Natural killer cell (primary cell): ENCODE data around the gene SORCS2. TPM values are rescaled to one million over a fixed set of nuclear protein-coding genes. Genes with fewer than 3 reads are reported as not detected.
A peak's percentile ranks its signal among the peaks of the same experiment; 100 is the strongest.

Experiments used
- ATAC-seq, 3 donors: fragments of 150-1000 bp in 2 of 3; fragments of 200-7000 bp in 1 of 3; cut with Tn5 transposase; 1 replicate in 1 of 3; 2 replicates in 2 of 3; pipeline ENCODE4 v1.10.0; 2021; ENCODE audit warnings: mild to moderate bottlenecking in 2 of 3, moderate library complexity in 2 of 3
- DNase-seq, 2 donors: peaks; one replicate each; pipeline versions ENCODE4 v3.0.0 to v3.0.0-alpha.2; 2013 to 2021; ENCODE audit warnings: mixed read lengths in 1 of 2
- H3K27ac ChIP-seq: one replicate; pipeline ENCODE4 v1.5.1; 2013; ENCODE audit warnings: mild to moderate bottlenecking, low read length
- H3K27me3 ChIP-seq: one replicate; pipeline ENCODE4 v1.6.1; 2013; ENCODE audit warnings: low read length; ENCODE audit not compliant: control insufficient read depth, insufficient read depth
- H3K36me3 ChIP-seq: one replicate; pipeline ENCODE4 v1.6.1; 2013; ENCODE audit warnings: low read length; ENCODE audit not compliant: control insufficient read depth, insufficient read depth
- H3K4me1 ChIP-seq: one replicate; pipeline ENCODE4 v1.6.1; 2013; ENCODE audit warnings: low read length; ENCODE audit not compliant: control insufficient read depth, insufficient read depth
- H3K4me3 ChIP-seq: one replicate; pipeline ENCODE4 v1.5.1; 2013; ENCODE audit warnings: low read length
- H3K9me3 ChIP-seq: one replicate; pipeline ENCODE4 v1.6.1; 2013; ENCODE audit warnings: low read length; ENCODE audit not compliant: control insufficient read depth, insufficient read depth
- H3K27ac Mint-ChIP-seq, 2 donors: one replicate each; pipeline ENCODE4 v1.8.0; 2022; ENCODE audit warnings: mild to moderate bottlenecking in 2 of 2, mixed read lengths in 2 of 2, moderate library complexity in 1 of 2
- H3K27me3 Mint-ChIP-seq, 2 donors: one replicate each; pipeline ENCODE4 v1.8.0; 2022; ENCODE audit warnings: low read depth in 2 of 2, mixed read lengths in 2 of 2
- H3K36me3 Mint-ChIP-seq: one replicate; pipeline ENCODE4 v1.8.0; 2022; ENCODE audit warnings: mixed read lengths
- H3K4me1 Mint-ChIP-seq, 2 donors: one replicate each; pipeline ENCODE4 v1.8.0; 2022; ENCODE audit warnings: mixed read lengths in 2 of 2
- H3K4me3 Mint-ChIP-seq: one replicate; pipeline ENCODE4 v1.8.0; 2022; ENCODE audit warnings: mild to moderate bottlenecking, moderate library complexity, mixed read lengths
- H3K9me3 Mint-ChIP-seq, 2 donors: one replicate each; pipeline ENCODE4 v1.8.0; 2022; ENCODE audit warnings: mixed read lengths in 2 of 2
- WGBS: methylation state at CpG from one replicate; pipeline ENCODE4 v1.1.7; 2013; ENCODE audit warnings: missing lambda C conversion rate; ENCODE audit not compliant: insufficient coverage; 5-methylcytosine and 5-hydroxymethylcytosine counted together
- intact Hi-C: fragments of 100-400 bp; cut with micrococcal nuclease; formaldehyde crosslinking; loops from one replicate; pipeline ENCODE4 v1.14.2; 2022
- total RNA-seq, 4 donors: library from RNA; stranded (reverse); fragments of 120-200 nt in 1 of 4; gene quantifications; one replicate each; pipeline versions ENCODE4 v1.2.3 to v1.2.4, GENCODE V29; 2013 to 2022
- TF ChIP-seq, protein P1 (sequence below): fragments of 200-600 bp; IDR thresholded peaks from one replicate; pipeline ENCODE4 v1.8.0; 2022; ENCODE audit warnings: antibody characterized with exemption

The SORCS2 gene
- total RNA-seq, 3 donors from 2014 or later (not counting 1 experiment from before 2014, with no cell fraction given) = 1.2 to 2.5 (median 1.4) TPM

DNA sequence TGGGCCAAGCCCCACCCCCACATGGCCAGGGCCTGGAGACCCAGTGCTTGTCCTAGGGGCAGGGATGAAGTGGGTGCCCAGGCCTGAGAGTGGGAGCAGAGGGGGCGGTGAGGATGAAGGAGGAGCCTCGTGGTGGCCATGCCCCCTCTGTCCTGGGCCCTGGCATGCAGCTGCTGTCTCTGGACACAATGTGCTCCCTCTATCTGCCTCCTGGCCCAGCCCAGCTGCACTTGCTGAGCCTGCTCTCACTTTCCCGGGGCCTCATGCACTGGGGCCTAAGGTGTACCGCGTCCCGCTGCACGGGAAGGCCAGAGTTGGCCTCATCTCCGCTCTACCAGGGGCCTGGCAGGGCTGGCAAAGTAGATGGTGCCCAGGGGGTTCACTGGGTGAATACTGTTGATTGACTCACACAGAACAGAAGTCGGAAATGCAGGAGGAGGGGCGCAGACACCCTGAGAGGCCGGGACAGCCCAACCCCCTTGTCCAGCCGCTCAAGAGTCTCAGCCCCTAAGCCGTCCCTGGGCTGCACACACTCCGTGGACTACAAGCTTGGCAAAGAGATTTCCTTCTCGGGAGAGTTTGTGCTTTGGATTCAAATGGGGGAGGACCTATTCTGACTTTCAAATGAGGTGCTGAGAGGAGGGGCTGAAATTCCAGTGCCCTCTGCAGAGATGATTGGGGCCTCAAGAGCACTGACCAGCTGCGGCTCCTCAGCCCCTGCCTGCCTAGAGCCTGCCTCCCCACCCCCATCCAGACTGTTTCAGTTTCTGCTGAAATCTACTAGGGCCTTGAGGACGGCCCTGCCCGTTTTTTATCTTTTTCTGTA, 130.0 kb downstream of the SORCS2 start:
- no peak overlapping the region for H3K4me3 ChIP-seq
- no peaks in the 10 kb centered on the region for H3K27me3 ChIP-seq
- intact Hi-C loops = no loop called here
- TF ChIP-seq, protein P1, sequence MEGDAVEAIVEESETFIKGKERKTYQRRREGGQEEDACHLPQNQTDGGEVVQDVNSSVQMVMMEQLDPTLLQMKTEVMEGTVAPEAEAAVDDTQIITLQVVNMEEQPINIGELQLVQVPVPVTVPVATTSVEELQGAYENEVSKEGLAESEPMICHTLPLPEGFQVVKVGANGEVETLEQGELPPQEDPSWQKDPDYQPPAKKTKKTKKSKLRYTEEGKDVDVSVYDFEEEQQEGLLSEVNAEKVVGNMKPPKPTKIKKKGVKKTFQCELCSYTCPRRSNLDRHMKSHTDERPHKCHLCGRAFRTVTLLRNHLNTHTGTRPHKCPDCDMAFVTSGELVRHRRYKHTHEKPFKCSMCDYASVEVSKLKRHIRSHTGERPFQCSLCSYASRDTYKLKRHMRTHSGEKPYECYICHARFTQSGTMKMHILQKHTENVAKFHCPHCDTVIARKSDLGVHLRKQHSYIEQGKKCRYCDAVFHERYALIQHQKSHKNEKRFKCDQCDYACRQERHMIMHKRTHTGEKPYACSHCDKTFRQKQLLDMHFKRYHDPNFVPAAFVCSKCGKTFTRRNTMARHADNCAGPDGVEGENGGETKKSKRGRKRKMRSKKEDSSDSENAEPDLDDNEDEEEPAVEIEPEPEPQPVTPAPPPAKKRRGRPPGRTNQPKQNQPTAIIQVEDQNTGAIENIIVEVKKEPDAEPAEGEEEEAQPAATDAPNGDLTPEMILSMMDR = no peak
- Mint-ChIP-seq H3K4me1 (peaks cover 22 to 34% of the 10 kb centered on the region in 2 donors), H3K27ac (peak overlapping the region in 1 of 2 donors; percentile 35), H3K4me3 (no peak overlapping the region), H3K36me3 (peaks cover 22% of the 10 kb centered on the region), H3K9me3 (peaks cover 7 to 10% of the 10 kb centered on the region in 2 donors), H3K27me3 (peaks cover 14 to 18% of the 10 kb centered on the region in 2 donors)
- ATAC-seq (no peak), DNase-seq (no peak)
- WGBS = 67% methylated on average over 18 of the region's 18 CpGs
- H3K9me3 ChIP-seq = peaks cover 23% of the 10 kb centered on the region
- no peaks in the 10 kb centered on the region for H3K36me3 ChIP-seq
- H3K4me1 ChIP-seq = peaks cover 41% of the 10 kb centered on the region
- no peak overlapping the region for H3K27ac ChIP-seq

DNA sequence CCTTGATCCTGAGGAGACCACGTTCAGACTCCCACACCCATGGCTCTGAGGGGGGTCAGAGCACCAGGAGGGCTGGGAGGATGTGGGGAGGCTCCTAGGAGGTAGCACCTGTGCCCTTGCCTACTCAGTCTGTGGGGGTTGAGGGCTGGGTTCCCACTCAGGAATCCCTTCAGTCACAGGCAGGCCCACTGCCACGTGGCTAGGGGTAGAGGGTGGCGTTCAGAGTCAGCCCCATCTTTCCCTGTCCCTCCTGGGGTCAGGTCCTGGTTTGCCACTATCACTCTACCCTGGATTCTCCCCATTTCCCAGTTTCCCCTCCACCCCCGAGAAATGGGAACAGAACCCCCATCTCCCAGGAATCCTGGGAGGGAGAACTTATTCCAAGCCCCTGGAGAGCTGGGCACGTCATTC, 131.1 kb downstream of the SORCS2 start:
- intact Hi-C loops = no loop called here
- DNase-seq = no peak
- peaks cover 7 to 9% of the 10 kb centered on the region in 2 donors for H3K9me3 Mint-ChIP-seq

DNA sequence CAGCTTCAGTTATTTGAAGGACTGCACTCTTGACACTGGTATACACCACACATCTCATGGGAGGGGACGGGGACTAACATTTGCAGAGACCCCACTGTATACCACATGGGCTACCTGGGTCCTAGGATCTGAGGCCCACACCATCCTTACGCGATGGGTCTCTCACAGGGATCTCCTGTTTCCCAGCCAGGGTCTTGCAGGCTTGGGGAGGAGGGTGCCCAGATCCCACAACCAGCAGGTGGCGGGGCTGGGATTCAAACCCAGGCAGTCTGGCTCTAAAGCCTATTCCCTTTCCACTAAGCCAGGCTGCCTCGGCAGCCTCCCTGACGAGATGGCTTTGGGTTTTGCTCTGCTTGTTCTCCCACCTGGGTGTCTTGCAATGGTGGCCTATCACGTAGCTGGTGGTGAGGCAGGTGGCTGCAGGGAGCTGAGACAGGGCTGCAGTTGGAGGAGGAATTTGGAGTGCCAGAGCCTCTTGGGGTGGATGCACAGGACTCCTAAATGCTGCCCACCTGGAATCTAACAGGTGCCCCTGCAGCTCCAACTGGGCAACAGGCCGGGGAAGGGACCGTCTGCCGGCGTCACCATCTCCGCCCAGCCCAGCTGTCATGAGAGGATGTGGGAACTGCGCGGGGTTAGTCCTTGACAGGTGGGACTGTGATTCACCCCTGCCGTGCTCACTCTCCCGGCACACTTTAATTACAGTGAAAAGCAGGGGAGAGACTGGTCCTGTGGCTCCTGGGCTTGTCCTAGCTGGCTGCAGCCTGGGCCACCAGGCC, 131.7 kb downstream of the SORCS2 start:
- Histone ChIP-seq H3K36me3 (no peaks in the 10 kb centered on the region), H3K9me3 (peaks cover 9% of the 10 kb centered on the region), H3K27me3 (no peaks in the 10 kb centered on the region), H3K4me1 (peaks cover 41% of the 10 kb centered on the region), H3K27ac (no peak overlapping the region), H3K4me3 (no peak overlapping the region)
- 61% methylated on average over 16 of the region's 16 CpGs for WGBS
- Mint-ChIP-seq H3K4me1 (peaks cover 23 to 39% of the 10 kb centered on the region in 2 donors), H3K27ac (peak overlapping the region; percentile 68 to 83), H3K4me3 (peak overlapping the region; percentile 78), H3K27me3 (peaks cover 19 to 21% of the 10 kb centered on the region in 2 donors), H3K36me3 (peaks cover 14% of the 10 kb centered on the region), H3K9me3 (peaks cover 3 to 4% of the 10 kb centered on the region in 2 donors)
- ATAC-seq (peak; percentile 57 to 73 (median 68)), DNase-seq (peak in 1 of 2 donors; percentile 60)
- TF ChIP-seq, protein P1 = no peak
- intact Hi-C loops = no loop called here

More for the DNA sequence above, 131.1 kb downstream of the SORCS2 start:
- no peak for ATAC-seq
- TF ChIP-seq, protein P1 = no peak
- Mint-ChIP-seq H3K36me3 (peaks cover 20% of the 10 kb centered on the region), H3K27me3 (peaks cover 19 to 21% of the 10 kb centered on the region in 2 donors), H3K27ac (no peak overlapping the region), H3K4me3 (no peak overlapping the region), H3K4me1 (peaks cover 23 to 39% of the 10 kb centered on the region in 2 donors)
- Histone ChIP-seq H3K27me3 (no peaks in the 10 kb centered on the region), H3K4me3 (no peak overlapping the region), H3K36me3 (no peaks in the 10 kb centered on the region), H3K9me3 (peaks cover 15% of the 10 kb centered on the region), H3K27ac (no peak overlapping the region), H3K4me1 (peaks cover 41% of the 10 kb centered on the region)
- 86% methylated on average over 4 of the region's 5 CpGs for WGBS
